ENCODE results near the gene PIP5K1A. TPM values are rescaled to one million over a fixed set of nuclear protein-coding genes. Genes with fewer than 3 reads are reported as not detected.

PIP5K1A gene
- total RNA-seq, 4 donors from 2014 or later: 31.5 to 94.2 (median 59.4) TPM

GRCh38 chr1:151210830-151211229 lies 12.5 kb downstream of the PIP5K1A start:
- TF ChIP-seq, protein P1, sequence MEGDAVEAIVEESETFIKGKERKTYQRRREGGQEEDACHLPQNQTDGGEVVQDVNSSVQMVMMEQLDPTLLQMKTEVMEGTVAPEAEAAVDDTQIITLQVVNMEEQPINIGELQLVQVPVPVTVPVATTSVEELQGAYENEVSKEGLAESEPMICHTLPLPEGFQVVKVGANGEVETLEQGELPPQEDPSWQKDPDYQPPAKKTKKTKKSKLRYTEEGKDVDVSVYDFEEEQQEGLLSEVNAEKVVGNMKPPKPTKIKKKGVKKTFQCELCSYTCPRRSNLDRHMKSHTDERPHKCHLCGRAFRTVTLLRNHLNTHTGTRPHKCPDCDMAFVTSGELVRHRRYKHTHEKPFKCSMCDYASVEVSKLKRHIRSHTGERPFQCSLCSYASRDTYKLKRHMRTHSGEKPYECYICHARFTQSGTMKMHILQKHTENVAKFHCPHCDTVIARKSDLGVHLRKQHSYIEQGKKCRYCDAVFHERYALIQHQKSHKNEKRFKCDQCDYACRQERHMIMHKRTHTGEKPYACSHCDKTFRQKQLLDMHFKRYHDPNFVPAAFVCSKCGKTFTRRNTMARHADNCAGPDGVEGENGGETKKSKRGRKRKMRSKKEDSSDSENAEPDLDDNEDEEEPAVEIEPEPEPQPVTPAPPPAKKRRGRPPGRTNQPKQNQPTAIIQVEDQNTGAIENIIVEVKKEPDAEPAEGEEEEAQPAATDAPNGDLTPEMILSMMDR (IDR thresholded peaks at IDR 0.05): no peak
- no peak for ATAC-seq (ENCODE audit: low FRiP score)

GRCh38 chr1:151211972-151212705 lies 13.8 kb downstream of the PIP5K1A start:
- TF ChIP-seq, protein P1 (IDR thresholded peaks at IDR 0.05): no peak
- no peak for ATAC-seq (ENCODE audit: low FRiP score)
- no peak for DNase-seq (ENCODE audit: low spot score)

More at GRCh38 chr1:151210830-151211229, 12.5 kb downstream of the PIP5K1A start:
- no peak for DNase-seq (ENCODE audit: low spot score)

- ATAC-seq (ENCODE audit: low FRiP score): no peak
- TF ChIP-seq, protein P1 (IDR thresholded peaks at IDR 0.05): no peak
- no peak for DNase-seq (ENCODE audit: low spot score)
Measured at GRCh38 chr1:151213560-151213959, 15.2 kb downstream of the PIP5K1A start.

GRCh38 chr1:151221616-151222015 lies 23.3 kb downstream of the PIP5K1A start:
- TF ChIP-seq, protein P1 (IDR thresholded peaks at IDR 0.05): no peak
- ATAC-seq (ENCODE audit: low FRiP score) (no peak), DNase-seq (ENCODE audit: low spot score) (no peak)

DNA sequence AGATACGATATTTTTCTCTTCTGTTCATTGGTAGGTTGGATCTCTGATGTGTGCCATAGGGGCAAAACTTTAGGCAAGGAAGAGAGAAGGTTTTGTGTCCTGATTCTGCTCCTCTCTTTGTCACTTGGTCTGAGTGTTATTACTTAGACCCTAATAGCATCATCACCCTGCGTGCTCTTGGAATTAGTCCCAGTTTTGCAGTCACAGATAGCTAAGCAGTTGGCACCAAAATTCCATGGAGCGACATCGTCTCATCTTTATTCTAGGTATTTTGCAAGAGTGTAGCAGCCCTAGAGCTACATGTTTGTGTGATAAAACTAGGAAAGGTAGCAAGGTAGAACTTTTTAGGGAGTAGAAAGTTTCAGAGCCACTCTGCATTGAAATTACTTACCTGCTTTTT lies 23.8 kb downstream of the PIP5K1A start:
- ATAC-seq (ENCODE audit: low FRiP score): no peak
- TF ChIP-seq, protein P1 (IDR thresholded peaks at IDR 0.05): no peak

DNA sequence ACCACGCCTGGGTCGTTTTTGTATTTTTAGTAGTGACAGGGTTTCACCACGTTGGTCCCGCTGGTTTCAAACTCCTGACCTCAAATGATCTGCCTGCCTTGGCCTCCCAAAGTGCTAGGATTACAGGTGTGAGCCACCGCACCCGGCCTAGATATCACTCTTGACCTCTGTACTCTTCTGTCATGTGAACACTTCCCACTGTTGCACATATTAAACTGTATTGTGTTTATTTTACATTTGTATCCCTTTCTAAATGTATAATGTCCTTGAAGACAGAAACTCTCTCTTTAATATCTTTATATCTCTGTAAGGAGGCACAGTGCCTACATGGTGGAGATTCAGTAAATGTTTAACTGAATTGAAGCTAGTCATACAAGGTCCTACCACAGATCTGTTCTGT lies 36.9 kb downstream of the PIP5K1A start:
- TF ChIP-seq, protein P1 (IDR thresholded peaks at IDR 0.05): no peak
- no peak for ATAC-seq (ENCODE audit: low FRiP score)
- DNase-seq (ENCODE audit: low spot score): no peak

More for the DNA sequence above, 23.8 kb downstream of the PIP5K1A start:
- DNase-seq (ENCODE audit: low spot score): no peak
